Astrocyte (in vitro differentiated cells and primary cell): ENCODE data around the gene ALCAM. TPM values are rescaled to one million over a fixed set of nuclear protein-coding genes. Genes with fewer than 3 reads are reported as not detected.

Experiments used
- DNase-seq: peaks from one replicate; pipeline ENCODE4 v3.0.0-alpha.2; 2010; ENCODE audit warnings: low read depth
- FAIRE-seq: peaks from 2 replicates; lab custom pipeline; 2011; peaks lifted over from hg19 to GRCh38; lab: Jason Lieb, UNC
- H2AFZ ChIP-seq: 2 replicates; pipeline ENCODE4 v1.6.0; 2012; ENCODE audit warnings: low read depth, low read length, inconsistent platforms
- H3K27ac ChIP-seq: 2 replicates; pipeline ENCODE4 v1.5.1; 2011; ENCODE audit warnings: low read depth, low read length, inconsistent platforms
- H3K27me3 ChIP-seq: 2 replicates; pipeline ENCODE4 v1.6.0; 2011; ENCODE audit warnings: low read length, inconsistent platforms; ENCODE audit not compliant: insufficient read depth
- H3K36me3 ChIP-seq: 2 replicates; pipeline ENCODE4 v1.5.1; 2011; ENCODE audit warnings: low read length, inconsistent platforms; ENCODE audit not compliant: insufficient read depth
- H3K4me1 ChIP-seq: 2 replicates; pipeline ENCODE4 v1.5.1; 2011; ENCODE audit warnings: low read length, inconsistent platforms; ENCODE audit not compliant: insufficient read depth
- H3K4me2 ChIP-seq: 2 replicates; pipeline ENCODE4 v1.6.0; 2012; ENCODE audit warnings: low read length, inconsistent platforms
- H3K4me3 ChIP-seq: 2 replicates; pipeline ENCODE4 v1.5.1; 2011; ENCODE audit warnings: low read depth, mild to moderate bottlenecking, low read length, inconsistent platforms; ENCODE audit not compliant: insufficient read depth
- H3K79me2 ChIP-seq: 2 replicates; pipeline ENCODE4 v1.6.0; 2012; ENCODE audit warnings: mild to moderate bottlenecking, low read length, inconsistent platforms; ENCODE audit not compliant: insufficient read depth
- H3K9ac ChIP-seq: 2 replicates; pipeline ENCODE4 v1.6.0; 2012; ENCODE audit warnings: mild to moderate bottlenecking, low read length, inconsistent platforms
- H3K9me3 ChIP-seq: 2 replicates; pipeline ENCODE4 v1.5.1; 2012; ENCODE audit warnings: low read depth, mild to moderate bottlenecking, low read length, inconsistent platforms; ENCODE audit not compliant: insufficient read depth
- H4K20me1 ChIP-seq: 2 replicates; pipeline ENCODE4 v1.6.0; 2012; ENCODE audit warnings: low read length, inconsistent platforms; ENCODE audit not compliant: insufficient read depth
- H3K27ac Mint-ChIP-seq: one replicate; pipeline ENCODE4 v1.8.0; 2021; ENCODE audit warnings: mild to moderate bottlenecking, mixed read lengths; ENCODE audit not compliant: unreplicated experiment
- H3K27me3 Mint-ChIP-seq: one replicate; pipeline ENCODE4 v1.8.0; 2021; ENCODE audit warnings: low read depth, mixed read lengths; ENCODE audit not compliant: unreplicated experiment
- H3K36me3 Mint-ChIP-seq: one replicate; pipeline ENCODE4 v1.8.0; 2021; ENCODE audit warnings: low read depth, mixed read lengths; ENCODE audit not compliant: unreplicated experiment
- H3K4me1 Mint-ChIP-seq: one replicate; pipeline ENCODE4 v1.8.0; 2021; ENCODE audit warnings: low read depth, mixed read lengths; ENCODE audit not compliant: unreplicated experiment
- H3K4me3 Mint-ChIP-seq: one replicate; pipeline ENCODE4 v1.8.0; 2021; ENCODE audit warnings: mild to moderate bottlenecking, moderate library complexity, mixed read lengths; ENCODE audit not compliant: unreplicated experiment
- H3K9me3 Mint-ChIP-seq: one replicate; pipeline ENCODE4 v1.8.0; 2021; ENCODE audit warnings: mild to moderate bottlenecking, mixed read lengths; ENCODE audit not compliant: unreplicated experiment
- EZH2 ChIP-seq: IDR thresholded peaks from 2 replicates; pipeline ENCODE4 v1.6.1; 2012; ENCODE audit warnings: mild to moderate bottlenecking, low read length, inconsistent platforms; ENCODE audit not compliant: insufficient read depth
- total RNA-seq: library from RNA; stranded (reverse); gene quantifications from 2 replicates; pipeline ENCODE4 v1.2.1, GENCODE V29; 2021
- TF ChIP-seq, protein P1 (sequence below): IDR thresholded peaks from 2 replicates; pipeline ENCODE4 v1.5.1; 2011; ENCODE audit warnings: low read depth, mild to moderate bottlenecking, inconsistent platforms, low read length, moderate library complexity; ENCODE audit not compliant: insufficient read depth

Gene ALCAM
- total RNA-seq, 1 donor from 2014 or later = 154 TPM

DNA sequence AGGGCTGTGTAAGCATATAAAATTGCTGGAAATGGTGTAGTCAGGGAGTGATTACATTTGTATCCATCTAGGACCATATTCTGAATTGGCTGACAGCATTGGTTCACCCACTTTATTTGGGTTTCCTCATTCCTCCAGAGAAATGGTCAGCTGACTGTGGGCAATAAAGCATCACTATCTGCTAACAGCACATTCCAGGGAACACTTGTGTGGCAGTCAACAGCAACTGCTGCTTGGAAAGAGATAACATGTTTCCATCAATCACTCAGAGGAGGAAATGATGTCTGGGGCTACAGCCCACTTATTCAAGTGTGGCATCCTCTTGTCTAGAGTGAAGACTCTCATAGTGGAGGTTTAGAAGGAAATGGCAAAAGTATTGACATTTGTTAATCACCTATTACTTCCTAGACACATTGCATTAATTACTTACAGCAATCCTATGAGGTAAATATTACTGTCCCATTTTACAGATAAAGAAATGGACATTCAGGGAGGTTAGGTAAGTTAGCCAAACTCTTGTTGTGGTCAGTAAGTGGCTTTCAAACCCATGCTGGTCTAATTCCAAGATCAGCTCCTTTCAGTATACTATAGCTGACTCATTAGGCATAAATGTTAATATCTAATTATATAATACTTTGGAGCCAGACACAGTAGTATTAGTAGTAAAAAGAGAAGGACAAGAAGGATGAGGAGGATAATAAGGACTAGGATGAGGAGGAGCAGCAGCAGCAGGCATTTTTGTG, 247.8 kb downstream of the ALCAM start:
- H3K27ac Mint-ChIP-seq = no peak overlapping the region
- H3K4me3 Mint-ChIP-seq = no peak overlapping the region
- no peak for TF ChIP-seq EZH2
- TF ChIP-seq, protein P1, sequence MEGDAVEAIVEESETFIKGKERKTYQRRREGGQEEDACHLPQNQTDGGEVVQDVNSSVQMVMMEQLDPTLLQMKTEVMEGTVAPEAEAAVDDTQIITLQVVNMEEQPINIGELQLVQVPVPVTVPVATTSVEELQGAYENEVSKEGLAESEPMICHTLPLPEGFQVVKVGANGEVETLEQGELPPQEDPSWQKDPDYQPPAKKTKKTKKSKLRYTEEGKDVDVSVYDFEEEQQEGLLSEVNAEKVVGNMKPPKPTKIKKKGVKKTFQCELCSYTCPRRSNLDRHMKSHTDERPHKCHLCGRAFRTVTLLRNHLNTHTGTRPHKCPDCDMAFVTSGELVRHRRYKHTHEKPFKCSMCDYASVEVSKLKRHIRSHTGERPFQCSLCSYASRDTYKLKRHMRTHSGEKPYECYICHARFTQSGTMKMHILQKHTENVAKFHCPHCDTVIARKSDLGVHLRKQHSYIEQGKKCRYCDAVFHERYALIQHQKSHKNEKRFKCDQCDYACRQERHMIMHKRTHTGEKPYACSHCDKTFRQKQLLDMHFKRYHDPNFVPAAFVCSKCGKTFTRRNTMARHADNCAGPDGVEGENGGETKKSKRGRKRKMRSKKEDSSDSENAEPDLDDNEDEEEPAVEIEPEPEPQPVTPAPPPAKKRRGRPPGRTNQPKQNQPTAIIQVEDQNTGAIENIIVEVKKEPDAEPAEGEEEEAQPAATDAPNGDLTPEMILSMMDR = no peak
- no peak overlapping the region for H3K4me2 ChIP-seq
- H3K27me3 Mint-ChIP-seq = no peaks in the 10 kb centered on the region
- no peaks in the 10 kb centered on the region for H4K20me1 ChIP-seq
- peaks cover 22% of the 10 kb centered on the region for H3K4me1 Mint-ChIP-seq
- no peak overlapping the region for H2AFZ ChIP-seq
- H3K4me3 ChIP-seq = no peak overlapping the region
- no peaks in the 10 kb centered on the region for H3K79me2 ChIP-seq
- no peaks in the 10 kb centered on the region for H3K9me3 Mint-ChIP-seq
- FAIRE-seq = peak; percentile 5
- H3K36me3 ChIP-seq = no peaks in the 10 kb centered on the region
- H3K9me3 ChIP-seq = no peaks in the 10 kb centered on the region
- no peaks in the 10 kb centered on the region for H3K36me3 Mint-ChIP-seq
- peak; percentile 54 for DNase-seq
- no peak overlapping the region for H3K9ac ChIP-seq
- H3K27ac ChIP-seq = no peak overlapping the region
- H3K27me3 ChIP-seq = no peaks in the 10 kb centered on the region
- H3K4me1 ChIP-seq = no peaks in the 10 kb centered on the region

DNA sequence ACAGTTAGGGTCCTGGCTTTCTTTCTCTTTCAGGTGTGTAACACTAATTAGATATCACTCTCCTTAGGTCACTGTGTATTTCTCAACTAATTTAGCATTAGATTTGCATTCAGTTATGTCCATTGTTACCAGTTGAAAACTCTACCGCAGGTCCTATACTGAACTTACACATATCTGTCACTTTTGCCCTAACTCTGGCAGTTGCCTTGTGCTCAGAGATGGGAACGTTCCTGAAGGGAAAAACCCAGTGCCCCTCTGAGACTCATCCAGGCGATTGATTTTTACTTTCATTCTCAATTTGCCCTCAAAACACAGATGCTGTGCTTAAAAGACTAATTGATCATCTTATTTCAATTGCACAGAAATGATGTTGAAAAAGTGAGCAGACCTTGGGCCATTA, 249.1 kb downstream of the ALCAM start:
- no peak for DNase-seq
- no peaks in the 10 kb centered on the region for H3K27me3 ChIP-seq

More for the DNA sequence above, 249.1 kb downstream of the ALCAM start:
- H3K4me2 ChIP-seq = no peak overlapping the region
- TF ChIP-seq, protein P1 = no peak
- TF ChIP-seq EZH2 = no peak
- no peak overlapping the region for H3K4me3 ChIP-seq
- H3K27ac ChIP-seq = no peak overlapping the region
- H3K79me2 ChIP-seq = no peaks in the 10 kb centered on the region
- H3K36me3 Mint-ChIP-seq = no peaks in the 10 kb centered on the region
- no peaks in the 10 kb centered on the region for H3K27me3 Mint-ChIP-seq
- H3K36me3 ChIP-seq = no peaks in the 10 kb centered on the region
- no peaks in the 10 kb centered on the region for H3K4me1 ChIP-seq
- peaks cover 22% of the 10 kb centered on the region for H3K4me1 Mint-ChIP-seq
- no peaks in the 10 kb centered on the region for H3K9me3 ChIP-seq
- no peak overlapping the region for H3K4me3 Mint-ChIP-seq
- H3K9ac ChIP-seq = no peak overlapping the region
- H4K20me1 ChIP-seq = no peaks in the 10 kb centered on the region
- no peak for FAIRE-seq
- H3K27ac Mint-ChIP-seq = no peak overlapping the region
- H3K9me3 Mint-ChIP-seq = no peaks in the 10 kb centered on the region
- H2AFZ ChIP-seq = no peak overlapping the region
